GM19193 (cell line): ENCODE data around the gene COPG2.

ENCODE experiments used
- POLR2A ChIP-seq: IDR thresholded peaks from 4 replicates; pipeline ENCODE4 v1.6.1; 2011; ENCODE audit not compliant: insufficient read depth, insufficient read length; ENCODE audit errors: extremely low read depth

Gene COPG2

DNA sequence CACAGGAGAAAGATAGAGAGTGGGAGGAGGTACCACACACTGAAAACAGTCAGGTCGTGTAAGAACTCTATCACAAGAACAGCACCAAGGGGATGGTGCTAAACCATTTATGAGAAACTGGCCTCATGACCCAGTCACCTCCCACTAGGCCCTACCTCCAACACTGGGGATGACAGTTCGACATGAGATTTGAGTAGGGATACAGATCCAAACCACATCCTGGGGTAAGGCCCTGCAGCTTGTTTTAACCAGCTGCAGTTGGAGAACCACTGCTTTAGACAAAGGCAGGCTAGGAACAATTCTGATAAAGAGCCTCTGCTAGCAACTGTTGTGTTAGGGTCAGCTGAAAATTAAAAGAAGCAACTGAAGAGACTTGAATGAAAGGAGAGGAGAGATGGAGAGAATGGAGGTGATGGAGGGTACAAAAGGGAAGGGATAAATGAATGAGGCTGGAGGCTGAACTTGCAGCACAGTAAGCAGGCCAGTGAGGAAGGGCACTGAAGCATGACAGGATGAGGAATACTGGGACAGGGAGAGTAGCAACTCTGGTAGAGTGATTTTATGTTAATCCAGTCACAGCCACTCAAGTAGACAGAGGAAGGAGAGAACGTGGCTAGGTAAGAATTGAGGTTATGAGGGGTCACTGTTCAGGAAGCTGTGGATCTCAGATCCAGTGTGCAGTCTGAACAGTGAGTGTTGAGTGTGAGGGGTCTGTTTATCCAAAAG, 153.1 kb downstream of the COPG2 start:
- TF ChIP-seq POLR2A: no peak

DNA sequence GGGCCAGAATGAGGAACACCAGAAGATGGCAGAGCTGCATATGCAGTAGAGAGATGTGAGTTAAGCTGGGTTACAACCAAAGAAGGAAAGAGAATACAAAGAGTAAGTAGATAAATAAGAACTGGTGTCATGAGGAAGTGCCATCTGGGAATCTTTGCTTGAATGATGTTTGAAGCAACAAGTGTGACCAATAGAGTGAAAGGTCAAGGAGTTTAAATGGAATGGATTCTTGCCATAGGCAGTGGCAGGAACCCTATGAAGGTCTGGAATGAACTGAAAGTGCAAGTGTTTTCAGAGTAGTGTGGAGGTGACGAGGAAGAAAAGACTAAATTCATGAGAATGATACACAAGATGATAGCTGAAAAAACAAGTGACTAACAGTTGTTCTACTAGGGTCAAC, 155.1 kb downstream of the COPG2 start:
- no peak for TF ChIP-seq POLR2A

- no peak for TF ChIP-seq POLR2A
Observed at GRCh38 chr7:130506358-130506757, 162.2 kb downstream of the COPG2 start.

DNA sequence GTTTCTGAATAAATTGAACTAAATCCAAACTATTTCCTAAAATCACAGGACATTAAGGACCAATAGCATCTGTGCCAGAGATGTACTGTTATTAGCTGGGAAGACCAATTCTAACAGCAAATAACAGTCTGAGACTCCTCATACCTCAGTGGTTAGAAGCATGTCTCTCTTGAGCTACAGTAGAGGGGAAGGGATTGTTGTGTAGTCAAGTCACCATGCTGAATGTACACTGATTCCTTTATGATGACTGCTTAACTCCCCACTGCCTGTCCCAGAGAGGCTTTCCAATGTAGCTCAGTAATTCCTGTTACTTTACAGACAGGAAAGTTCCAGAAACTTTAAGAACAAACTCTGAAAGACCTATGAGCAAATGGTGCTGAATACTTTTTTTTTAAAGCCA, 162.8 kb downstream of the COPG2 start:
- no peak for TF ChIP-seq POLR2A

DNA sequence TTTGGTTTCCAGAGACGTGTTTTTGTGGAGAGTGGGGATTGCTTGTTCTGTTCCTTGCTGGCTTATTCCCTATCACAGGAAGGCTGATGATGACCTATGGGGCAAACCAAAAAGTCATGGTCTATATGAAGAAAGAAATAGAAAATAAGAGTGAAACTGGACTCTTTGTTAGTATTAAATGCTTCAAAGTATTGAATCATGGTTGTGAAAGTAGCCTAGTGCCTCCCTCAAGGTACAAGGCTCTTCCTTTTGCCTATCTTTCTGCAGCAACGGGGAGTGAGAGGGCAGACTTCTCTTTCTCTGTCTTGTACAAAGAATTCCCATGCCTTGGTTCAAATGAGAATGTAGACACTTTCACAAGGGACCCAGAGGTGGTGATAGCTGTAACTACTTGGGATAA, 167.6 kb downstream of the COPG2 start:
- TF ChIP-seq POLR2A: no peak

GRCh38 chr7:130500463-130500862, 168.1 kb downstream of the COPG2 start:
- TF ChIP-seq POLR2A: no peak

DNA sequence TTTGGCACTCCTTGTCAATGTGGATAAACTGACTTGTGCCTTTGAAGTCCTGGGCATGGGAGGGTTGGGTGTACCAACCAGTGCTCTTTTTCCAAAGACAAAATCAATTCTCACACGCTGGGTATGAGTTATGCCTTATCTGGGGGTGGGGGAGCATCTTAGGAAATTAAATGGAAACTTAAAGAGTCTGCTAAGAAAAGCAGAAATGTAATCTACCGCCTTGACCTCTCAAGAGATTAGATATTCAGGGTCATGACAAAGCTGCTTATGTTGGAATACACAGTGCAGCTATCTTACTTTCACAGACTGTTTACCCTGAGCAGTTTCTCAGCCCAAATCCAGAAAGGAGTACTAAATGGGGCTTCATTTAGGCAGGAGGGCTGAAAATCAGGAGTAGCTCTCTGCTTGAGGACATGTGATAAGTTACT, 174.1 kb downstream of the COPG2 start:
- no peak for TF ChIP-seq POLR2A

DNA sequence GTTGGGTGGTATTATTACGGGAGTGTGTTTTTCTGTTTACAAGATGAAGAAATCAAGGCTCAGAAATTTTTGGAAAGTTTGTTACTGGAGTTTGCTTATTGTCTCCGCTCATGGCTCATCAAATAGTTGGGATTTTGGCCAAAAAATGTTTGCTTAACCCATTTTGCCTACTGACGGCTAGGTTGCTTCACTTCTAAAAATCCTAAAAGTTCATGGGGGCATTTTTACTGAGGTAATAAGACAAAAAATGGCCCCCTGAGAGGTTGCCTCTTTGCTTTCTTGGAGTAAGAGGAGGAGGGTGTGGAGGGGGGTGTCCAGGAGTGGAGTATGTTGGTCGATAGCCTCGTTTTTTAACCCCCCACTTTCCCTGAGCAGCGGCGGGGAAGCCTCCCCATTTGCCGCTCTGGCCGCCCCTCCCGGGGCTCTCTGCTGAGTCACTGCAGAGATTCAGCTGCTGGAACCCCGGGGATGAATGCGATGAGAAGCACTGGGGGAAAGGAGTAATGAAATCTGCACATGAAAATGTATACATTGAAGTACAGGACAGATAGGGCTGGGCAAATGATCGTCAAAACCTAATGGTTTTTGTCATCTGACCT, 175.2 kb downstream of the COPG2 start:
- TF ChIP-seq POLR2A: no peak

GRCh38 chr7:130492523-130493274, 175.8 kb downstream of the COPG2 start:
- TF ChIP-seq POLR2A: no peak

DNA sequence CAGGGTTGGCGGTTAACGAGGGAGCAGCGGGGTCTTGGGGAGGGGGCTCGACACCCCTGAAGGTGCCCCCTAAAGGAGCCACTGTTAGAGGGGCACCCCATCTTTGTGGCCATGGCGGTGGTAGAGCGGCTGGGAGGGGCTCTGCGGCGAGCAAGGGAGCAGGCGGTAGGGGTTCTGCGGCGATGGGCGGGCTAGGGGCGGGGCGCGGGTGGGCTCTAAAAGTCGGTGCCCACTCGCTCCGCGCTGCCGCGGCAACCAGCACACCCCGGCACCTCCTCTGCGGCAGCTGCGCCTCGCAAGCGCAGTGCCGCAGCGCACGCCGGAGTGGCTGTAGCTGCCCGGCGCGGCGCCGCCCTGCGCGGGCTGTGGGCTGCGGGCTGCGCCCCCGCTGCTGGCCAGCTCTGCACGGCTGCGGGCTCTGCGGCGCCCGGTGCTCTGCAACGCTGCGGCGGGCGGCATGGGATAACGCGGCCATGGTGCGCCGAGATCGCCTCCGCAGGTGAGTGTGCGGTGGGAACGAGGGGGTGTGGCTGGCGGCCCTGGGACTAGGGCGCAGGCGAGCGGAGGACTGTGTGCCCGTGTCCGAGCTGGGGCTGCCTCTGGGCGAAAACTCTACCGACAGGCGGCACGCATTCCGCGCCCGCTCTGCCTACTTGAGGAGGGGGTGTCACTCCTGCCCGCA, 176.6 kb downstream of the COPG2 start, which contains the start of gene MEST:
TSS of gene MEST (plus strand) at position 245 of the 682 bp plus-strand sequence. CDS start at position 474, 229 bp downstream.
- TF ChIP-seq POLR2A: no peak

- TF ChIP-seq POLR2A: no peak
Observed at GRCh38 chr7:130490888-130491804, 177.4 kb downstream of the COPG2 start.

DNA sequence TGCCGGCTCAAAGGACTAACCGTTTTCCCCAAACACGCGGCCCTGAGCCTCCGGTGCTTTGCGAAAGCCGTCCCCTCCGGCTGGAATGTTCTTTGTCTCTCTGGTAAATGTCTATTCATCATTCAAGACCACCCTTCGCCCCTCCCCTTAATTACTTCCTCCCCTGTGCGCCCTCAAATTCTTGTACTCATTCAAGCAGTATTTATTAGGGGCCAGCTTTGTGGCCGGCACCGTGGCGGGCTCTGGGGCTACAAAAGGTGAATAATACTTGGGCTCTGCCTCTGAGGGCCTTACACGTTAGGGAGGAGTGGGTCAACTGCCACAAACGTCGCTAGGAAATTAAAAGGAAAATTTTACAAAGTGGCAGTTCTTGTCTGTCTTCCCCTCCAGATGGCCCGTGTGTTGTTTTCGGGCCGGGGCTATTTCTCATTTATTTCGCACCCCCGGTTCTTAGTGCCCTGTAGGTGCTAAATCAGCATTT, 178.2 kb downstream of the COPG2 start:
- no peak for TF ChIP-seq POLR2A

- TF ChIP-seq POLR2A: no peak
Observed at GRCh38 chr7:130489140-130489983, 179.2 kb downstream of the COPG2 start.
